SK-N-SH treated with all-trans-retinoic acid at 6 μM for 48 hours (cell line): Measurements from ENCODE around the gene GFI1B.

Experiments used
- CSRNP3 ChIP-seq: fragments of 250-450 bp; sonication (Bioruptor Pico); IDR thresholded peaks from 2 replicates; pipeline ENCODE4 v1.5.1; 2021; ENCODE audit warnings: mild to moderate bottlenecking, moderate library complexity
- PATZ1 ChIP-seq: fragments of 250-450 bp; sonication (Bioruptor Pico); IDR thresholded peaks from 2 replicates; pipeline ENCODE4 v1.8.0; 2020; ENCODE audit warnings: mild to moderate bottlenecking, moderate library complexity, borderline replicate concordance
- POU6F1 ChIP-seq: fragments of 250-450 bp; sonication (Bioruptor Pico); IDR thresholded peaks from 2 replicates; pipeline ENCODE4 v1.8.0; 2021; ENCODE audit warnings: low read depth, mild to moderate bottlenecking, moderate library complexity, borderline replicate concordance
- RARB ChIP-seq: fragments of 250-450 bp; sonication (Bioruptor Pico); IDR thresholded peaks from 2 replicates; pipeline ENCODE4 v1.8.0; 2021; ENCODE audit warnings: mild to moderate bottlenecking, moderate library complexity
- ZC3H10 ChIP-seq: fragments of 250-450 bp; sonication (Bioruptor Pico); IDR thresholded peaks from 2 replicates; pipeline ENCODE4 v1.5.1; 2021; ENCODE audit warnings: mild to moderate bottlenecking, moderate library complexity
- ZNF70 ChIP-seq: fragments of 450-650 bp; formaldehyde crosslinking; IDR thresholded peaks from 2 replicates; pipeline ENCODE4 v1.5.0; 2020; ENCODE audit warnings: mild to moderate bottlenecking, moderate library complexity

GRCh38 chr9:132985489-132985888 lies 7.0 kb downstream of the GFI1B start:
- TF ChIP-seq PATZ1 (CRISPR knock-in tag) (no peak), ZC3H10 (CRISPR knock-in tag) (no peak), ZNF70 (CRISPR knock-in tag) (no peak), CSRNP3 (no peak), POU6F1 (CRISPR knock-in tag) (no peak), RARB (no peak)
